OCI-LY7 (cell line): ENCODE data around the gene RBM14.

ENCODE experiments used
- EZH2phosphoT487 ChIP-seq: fragments of 200-600 bp; sonication (generic); IDR thresholded peaks from 2 replicates; pipeline ENCODE4 v1.6.1; 2018; ENCODE audit warnings: low read depth, borderline replicate concordance, mild to moderate bottlenecking, mixed run types, antibody characterized with exemption, low read length, moderate library complexity, mixed read lengths
- TF ChIP-seq, protein P1 (sequence below): fragments of 200-600 bp; sonication (generic); conservative IDR thresholded peaks from 2 replicates; pipeline ENCODE4 v1.5.1; 2014; ENCODE audit warnings: mild to moderate bottlenecking, antibody characterized with exemption, low read length, moderate library complexity, mixed read lengths

DNA sequence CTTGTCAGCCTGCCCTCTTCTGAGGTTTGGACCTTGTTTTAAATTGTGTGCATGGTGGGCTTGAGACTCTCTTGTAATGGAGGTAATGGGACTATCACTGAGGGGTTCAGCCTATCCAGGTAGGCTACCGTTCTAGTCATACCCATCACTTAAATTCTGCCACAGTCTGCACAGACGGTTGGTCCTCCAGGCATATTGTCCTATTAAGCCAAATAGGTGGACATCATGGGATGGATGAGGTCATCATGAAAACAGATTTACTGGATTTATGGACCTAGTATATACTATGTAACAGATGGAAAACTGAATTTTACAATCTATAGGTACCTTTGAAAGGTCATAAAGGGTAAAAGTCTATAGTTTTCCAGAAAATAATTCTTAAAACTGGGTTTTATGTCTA is 12.9 kb downstream of the RBM14 start:
- TF ChIP-seq, protein P1, sequence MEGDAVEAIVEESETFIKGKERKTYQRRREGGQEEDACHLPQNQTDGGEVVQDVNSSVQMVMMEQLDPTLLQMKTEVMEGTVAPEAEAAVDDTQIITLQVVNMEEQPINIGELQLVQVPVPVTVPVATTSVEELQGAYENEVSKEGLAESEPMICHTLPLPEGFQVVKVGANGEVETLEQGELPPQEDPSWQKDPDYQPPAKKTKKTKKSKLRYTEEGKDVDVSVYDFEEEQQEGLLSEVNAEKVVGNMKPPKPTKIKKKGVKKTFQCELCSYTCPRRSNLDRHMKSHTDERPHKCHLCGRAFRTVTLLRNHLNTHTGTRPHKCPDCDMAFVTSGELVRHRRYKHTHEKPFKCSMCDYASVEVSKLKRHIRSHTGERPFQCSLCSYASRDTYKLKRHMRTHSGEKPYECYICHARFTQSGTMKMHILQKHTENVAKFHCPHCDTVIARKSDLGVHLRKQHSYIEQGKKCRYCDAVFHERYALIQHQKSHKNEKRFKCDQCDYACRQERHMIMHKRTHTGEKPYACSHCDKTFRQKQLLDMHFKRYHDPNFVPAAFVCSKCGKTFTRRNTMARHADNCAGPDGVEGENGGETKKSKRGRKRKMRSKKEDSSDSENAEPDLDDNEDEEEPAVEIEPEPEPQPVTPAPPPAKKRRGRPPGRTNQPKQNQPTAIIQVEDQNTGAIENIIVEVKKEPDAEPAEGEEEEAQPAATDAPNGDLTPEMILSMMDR, result no peak
- no peak for TF ChIP-seq EZH2phosphoT487
